Panc1 (cell line): ENCODE results near the gene RNF138. TPM values are rescaled to one million over a fixed set of nuclear protein-coding genes. Genes with fewer than 3 reads are reported as not detected.
"Not testable (repeated sequence)": the region's sequence is repeated elsewhere in the genome, so short reads cannot be mapped to it uniquely, and the experiment has no call there.

Source experiments
- ATAC-seq: fragments of 200-7000 bp; cut with Tn5 transposase; 2 replicates; pipeline ENCODE4 v1.9.1; 2020; ENCODE audit warnings: mild to moderate bottlenecking, moderate library complexity
- BruUV-seq: library from RNA; stranded (reverse); fragments of 400-500 nt; replicated peaks from 2 replicates; lab custom pipeline; 2021; lab: Mats Ljungman, UMichigan
- CTCF ChIA-PET: fragments of 300-600 bp; sonication (Branson Sonifier 250); formaldehyde crosslinking; loops from one replicate; lab custom pipeline; 2022; ENCODE audit warnings: antibody characterized with exemption; lab: Charles Lee
- POLR2A ChIA-PET: fragments of 300-600 bp; sonication (Branson Sonifier 250); formaldehyde crosslinking; loops from one replicate; lab custom pipeline; 2022; ENCODE audit warnings: antibody characterized with exemption; lab: Charles Lee
- DNase-seq: peaks from one replicate; pipeline ENCODE4 v3.0.0-alpha.2; 2010; ENCODE audit warnings: low read depth, low spot score
- H3K27ac ChIP-seq: 2 replicates; pipeline ENCODE4 v1.5.1; 2011; ENCODE audit warnings: mild to moderate bottlenecking, low read length, inconsistent platforms
- H3K27me3 ChIP-seq: fragments of 200-500 bp; sonication (Bioruptor generic); 2 replicates; pipeline ENCODE4 v1.6.0; 2014; ENCODE audit warnings: low read length, inconsistent platforms; ENCODE audit not compliant: control insufficient read depth, insufficient read depth
- H3K36me3 ChIP-seq: fragments of 200-500 bp; sonication (Bioruptor generic); 2 replicates; pipeline ENCODE4 v1.5.1; 2014; ENCODE audit warnings: inconsistent platforms, mild to moderate bottlenecking, low read length, moderate library complexity; ENCODE audit not compliant: control insufficient read depth, insufficient read depth
- H3K4me1 ChIP-seq: 2 replicates; pipeline ENCODE4 v1.5.1; 2011; ENCODE audit warnings: inconsistent platforms, mild to moderate bottlenecking, low read length, moderate library complexity; ENCODE audit not compliant: control insufficient read depth, insufficient read depth
- H3K4me3 ChIP-seq, 2 experiments: 2 replicates each; pipeline ENCODE4 v1.5.1; 2011 to 2012; ENCODE audit warnings: low read depth in 2 of 2, low read length in 2 of 2, mild to moderate bottlenecking in 2 of 2, inconsistent platforms in 1 of 2, moderate library complexity in 1 of 2
- H3K9me3 ChIP-seq: fragments of 200-500 bp; sonication (Bioruptor generic); 2 replicates; pipeline ENCODE4 v1.5.1; 2014; ENCODE audit warnings: low read depth, mild to moderate bottlenecking, inconsistent platforms, low read length, moderate library complexity; ENCODE audit not compliant: control insufficient read depth, insufficient read depth
- POLR2AphosphoS5 ChIP-seq: IDR thresholded peaks from 2 replicates; pipeline ENCODE4 v1.6.1; 2012; ENCODE audit warnings: mild to moderate bottlenecking, low read depth, low read length, moderate library complexity
- SIN3A ChIP-seq: IDR thresholded peaks from 2 replicates; pipeline ENCODE4 v1.6.1; 2012; ENCODE audit warnings: low read depth, mild to moderate bottlenecking, low read length, moderate library complexity, borderline replicate concordance; ENCODE audit not compliant: insufficient read depth
- TCF7L2 ChIP-seq: IDR thresholded peaks from 2 replicates; pipeline ENCODE4 v1.6.1; 2011; ENCODE audit warnings: mild to moderate bottlenecking, low read depth, low read length, inconsistent platforms
- in situ Hi-C: cut with HindIII; loops from 2 replicates; pipeline ENCODE4 v1.10.0; 2016; ENCODE audit warnings: low sequenced_read_pairs, low pct_unique_long_range_greater_than_20kb
- intact Hi-C: fragments of 100-400 bp; cut with micrococcal nuclease; formaldehyde crosslinking; loops from one replicate; pipeline ENCODE4 v1.10.0; 2022; ENCODE audit not compliant: unreplicated experiment
- total RNA-seq: library from RNA; stranded (reverse); gene quantifications from one replicate; pipeline ENCODE4 v1.2.1, GENCODE V29; 2021; ENCODE audit not compliant: unreplicated experiment
- TF ChIP-seq, protein P1 (sequence below): fragments of 450-650 bp; IDR thresholded peaks from 2 replicates; pipeline ENCODE4 v1.5.1; 2017; ENCODE audit warnings: mild to moderate bottlenecking
- TF ChIP-seq, protein P2 (sequence below), 2 experiments: IDR thresholded peaks; 2 replicates each; pipeline ENCODE4 v1.6.1; 2011 to 2012; ENCODE audit warnings: low read depth in 2 of 2, control low read depth in 1 of 2, low read length in 1 of 2, mild to moderate bottlenecking in 1 of 2, moderate library complexity in 1 of 2; ENCODE audit not compliant: insufficient read depth in 1 of 2

Gene RNF138
- total RNA-seq, 1 experiment from 2014 or later: 27.3 TPM

DNA sequence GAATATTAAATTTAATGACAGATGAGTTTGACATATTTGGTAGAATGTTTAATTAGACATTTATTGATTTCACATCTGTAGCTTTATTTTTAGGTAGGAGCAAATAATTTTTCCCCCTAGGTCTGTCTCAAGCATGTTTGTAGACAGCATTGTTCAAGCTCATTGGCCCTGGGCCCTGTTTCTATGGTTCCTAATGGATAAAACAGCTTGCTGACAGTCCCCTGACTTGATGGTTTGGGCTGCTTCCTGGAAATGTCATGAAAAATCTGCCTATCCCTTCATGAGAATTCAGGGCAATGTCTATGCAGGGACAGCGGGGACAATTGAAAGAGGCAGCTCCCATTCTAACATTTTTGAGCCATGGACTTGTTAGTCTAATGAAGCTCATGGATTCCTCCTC is 83.6 kb downstream of the RNF138 start:
- Histone ChIP-seq H3K9me3 (no peaks in the 10 kb centered on the region), H3K36me3 (no peaks in the 10 kb centered on the region), H3K4me3 (no peak overlapping the region), H3K4me1 (no peaks in the 10 kb centered on the region), H3K27me3 (no peaks in the 10 kb centered on the region), H3K27ac (no peak overlapping the region)
- CTCF ChIA-PET: no interaction called here
- ATAC-seq (no peak), DNase-seq (no peak)
- in situ Hi-C loops (no loop called here), intact Hi-C loops (no loop called here)
- POLR2A ChIA-PET: no interaction called here
- TF ChIP-seq TCF7L2 (no peak), SIN3A (no peak), POLR2AphosphoS5 (no peak)
- TF ChIP-seq, protein P1, sequence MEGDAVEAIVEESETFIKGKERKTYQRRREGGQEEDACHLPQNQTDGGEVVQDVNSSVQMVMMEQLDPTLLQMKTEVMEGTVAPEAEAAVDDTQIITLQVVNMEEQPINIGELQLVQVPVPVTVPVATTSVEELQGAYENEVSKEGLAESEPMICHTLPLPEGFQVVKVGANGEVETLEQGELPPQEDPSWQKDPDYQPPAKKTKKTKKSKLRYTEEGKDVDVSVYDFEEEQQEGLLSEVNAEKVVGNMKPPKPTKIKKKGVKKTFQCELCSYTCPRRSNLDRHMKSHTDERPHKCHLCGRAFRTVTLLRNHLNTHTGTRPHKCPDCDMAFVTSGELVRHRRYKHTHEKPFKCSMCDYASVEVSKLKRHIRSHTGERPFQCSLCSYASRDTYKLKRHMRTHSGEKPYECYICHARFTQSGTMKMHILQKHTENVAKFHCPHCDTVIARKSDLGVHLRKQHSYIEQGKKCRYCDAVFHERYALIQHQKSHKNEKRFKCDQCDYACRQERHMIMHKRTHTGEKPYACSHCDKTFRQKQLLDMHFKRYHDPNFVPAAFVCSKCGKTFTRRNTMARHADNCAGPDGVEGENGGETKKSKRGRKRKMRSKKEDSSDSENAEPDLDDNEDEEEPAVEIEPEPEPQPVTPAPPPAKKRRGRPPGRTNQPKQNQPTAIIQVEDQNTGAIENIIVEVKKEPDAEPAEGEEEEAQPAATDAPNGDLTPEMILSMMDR: no peak
- TF ChIP-seq, protein P2, sequence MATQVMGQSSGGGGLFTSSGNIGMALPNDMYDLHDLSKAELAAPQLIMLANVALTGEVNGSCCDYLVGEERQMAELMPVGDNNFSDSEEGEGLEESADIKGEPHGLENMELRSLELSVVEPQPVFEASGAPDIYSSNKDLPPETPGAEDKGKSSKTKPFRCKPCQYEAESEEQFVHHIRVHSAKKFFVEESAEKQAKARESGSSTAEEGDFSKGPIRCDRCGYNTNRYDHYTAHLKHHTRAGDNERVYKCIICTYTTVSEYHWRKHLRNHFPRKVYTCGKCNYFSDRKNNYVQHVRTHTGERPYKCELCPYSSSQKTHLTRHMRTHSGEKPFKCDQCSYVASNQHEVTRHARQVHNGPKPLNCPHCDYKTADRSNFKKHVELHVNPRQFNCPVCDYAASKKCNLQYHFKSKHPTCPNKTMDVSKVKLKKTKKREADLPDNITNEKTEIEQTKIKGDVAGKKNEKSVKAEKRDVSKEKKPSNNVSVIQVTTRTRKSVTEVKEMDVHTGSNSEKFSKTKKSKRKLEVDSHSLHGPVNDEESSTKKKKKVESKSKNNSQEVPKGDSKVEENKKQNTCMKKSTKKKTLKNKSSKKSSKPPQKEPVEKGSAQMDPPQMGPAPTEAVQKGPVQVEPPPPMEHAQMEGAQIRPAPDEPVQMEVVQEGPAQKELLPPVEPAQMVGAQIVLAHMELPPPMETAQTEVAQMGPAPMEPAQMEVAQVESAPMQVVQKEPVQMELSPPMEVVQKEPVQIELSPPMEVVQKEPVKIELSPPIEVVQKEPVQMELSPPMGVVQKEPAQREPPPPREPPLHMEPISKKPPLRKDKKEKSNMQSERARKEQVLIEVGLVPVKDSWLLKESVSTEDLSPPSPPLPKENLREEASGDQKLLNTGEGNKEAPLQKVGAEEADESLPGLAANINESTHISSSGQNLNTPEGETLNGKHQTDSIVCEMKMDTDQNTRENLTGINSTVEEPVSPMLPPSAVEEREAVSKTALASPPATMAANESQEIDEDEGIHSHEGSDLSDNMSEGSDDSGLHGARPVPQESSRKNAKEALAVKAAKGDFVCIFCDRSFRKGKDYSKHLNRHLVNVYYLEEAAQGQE (IDR thresholded peaks at IDR 0.05; ENCODE audit: insufficient read depth in 1 of 2, low read depth in 2 of 2, low read length in 1 of 2): no peak
- no TSS peak for BruUV-seq

DNA sequence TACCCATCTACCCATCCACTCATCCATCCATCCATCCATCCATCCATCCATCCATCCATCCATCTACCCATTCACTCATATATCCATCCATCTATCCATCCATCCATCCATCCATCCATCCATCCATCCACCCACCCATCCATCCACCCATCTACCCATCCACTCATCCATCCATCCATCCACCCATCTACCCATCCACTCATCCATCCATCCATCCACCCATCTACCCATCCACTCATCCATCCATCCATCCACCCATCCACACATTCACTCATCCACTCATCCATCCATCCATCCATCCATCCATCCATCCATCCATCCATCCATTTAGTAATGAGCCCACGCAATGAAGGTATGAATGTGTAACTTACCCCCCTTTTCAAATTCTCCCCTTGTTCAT is 85.1 kb downstream of the RNF138 start:
- H3K9me3 ChIP-seq, H3K36me3 ChIP-seq, H3K27ac ChIP-seq, POLR2A ChIA-PET, intact Hi-C loops, DNase-seq, ATAC-seq, H3K4me3 ChIP-seq, in situ Hi-C loops, BruUV-seq, CTCF ChIA-PET, H3K4me1 ChIP-seq, H3K27me3 ChIP-seq: not testable (repeated sequence)

DNA sequence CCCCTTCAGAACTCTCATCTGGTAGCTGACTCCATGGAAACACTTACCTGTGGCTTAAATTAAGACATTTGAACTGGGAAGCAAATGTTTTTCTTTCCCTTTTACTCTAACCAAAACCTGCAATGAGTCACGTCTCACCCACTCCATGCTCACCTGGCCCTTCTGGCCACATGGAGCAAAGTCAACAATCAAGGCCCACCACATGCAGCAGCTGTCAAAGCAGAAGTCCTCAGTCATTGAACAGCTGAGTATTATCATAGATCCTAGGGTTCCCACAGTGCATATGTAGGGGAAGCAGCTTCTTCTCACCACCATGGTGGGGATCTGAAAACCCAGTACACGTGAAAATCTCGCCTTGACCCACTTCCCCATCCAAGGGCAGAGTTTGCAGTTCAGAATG is 85.9 kb downstream of the RNF138 start:
- intact Hi-C loops: no loop called here
- Histone ChIP-seq H3K36me3 (no peaks in the 10 kb centered on the region), H3K27ac (no peak overlapping the region), H3K27me3 (no peaks in the 10 kb centered on the region), H3K9me3 (no peaks in the 10 kb centered on the region), H3K4me1 (no peaks in the 10 kb centered on the region), H3K4me3 (no peak overlapping the region)
- ChIA-PET POLR2A (no interaction called here), CTCF (no interaction called here)
- DNase-seq: no peak
- no peak for TF ChIP-seq TCF7L2
- TF ChIP-seq, protein P1: no peak
- TF ChIP-seq SIN3A: no peak
- no peak for TF ChIP-seq POLR2AphosphoS5
- TF ChIP-seq, protein P2 (IDR thresholded peaks at IDR 0.05; ENCODE audit: insufficient read depth in 1 of 2, low read depth in 2 of 2, low read length in 1 of 2): no peak
- no TSS peak for BruUV-seq
- in situ Hi-C loops: no loop called here
- ATAC-seq: no peak
